H1 (cell line): ENCODE data around the gene CAMK2B. TPM values are rescaled to one million over a fixed set of nuclear protein-coding genes. Genes with fewer than 3 reads are reported as not detected.

Source experiments
- CTCF ChIA-PET: fragments of 300-600 bp; sonication (Branson Sonifier 250); formaldehyde crosslinking; loops from one replicate; lab custom pipeline; 2021; ENCODE audit not compliant: partially characterized antibody; lab: Charles Lee
- POLR2A ChIA-PET: fragments of 300-600 bp; sonication (Branson Sonifier 250); formaldehyde crosslinking; loops from one replicate; lab custom pipeline; 2021; ENCODE audit warnings: inconsistent platforms; ENCODE audit not compliant: partially characterized antibody; lab: Charles Lee
- DNase-seq, 2 experiments: peaks; one replicate each; pipeline versions ENCODE4 v3.0.0 to v3.0.0-alpha.2; 2010 to 2022; ENCODE audit warnings: low spot score in 2 of 2, low read depth in 1 of 2, mixed read lengths in 1 of 2
- FAIRE-seq: peaks from 2 replicates; lab custom pipeline; 2011; peaks lifted over from hg19 to GRCh38; lab: Jason Lieb, UNC
- H2AFZ ChIP-seq: 2 replicates; pipeline ENCODE4 v1.8.1; 2012; ENCODE audit warnings: low read length, inconsistent platforms
- H2AK5ac ChIP-seq: 2 replicates; pipeline ENCODE4 v1.6.1; 2013; ENCODE audit warnings: low read depth, low read length
- H2BK120ac ChIP-seq: replicated peaks from 2 replicates; pipeline ENCODE3; 2013; ENCODE audit warnings: low read depth, low read length, inconsistent platforms
- H2BK12ac ChIP-seq: 2 replicates; pipeline ENCODE4 v1.6.1; 2013; ENCODE audit warnings: low read depth, low read length
- H2BK15ac ChIP-seq: 2 replicates; pipeline ENCODE4 v1.6.1; 2013; ENCODE audit warnings: low read length
- H2BK20ac ChIP-seq: 2 replicates; pipeline ENCODE4 v1.6.1; 2013; ENCODE audit warnings: low read length
- H2BK5ac ChIP-seq: 2 replicates; pipeline ENCODE4 v1.6.1; 2013; ENCODE audit warnings: low read depth, low read length
- H3K14ac ChIP-seq: 2 replicates; pipeline ENCODE4 v1.6.1; 2013; ENCODE audit warnings: inconsistent platforms; ENCODE audit not compliant: insufficient read length
- H3K18ac ChIP-seq: 2 replicates; pipeline ENCODE4 v1.6.1; 2013; ENCODE audit warnings: low read length; ENCODE audit errors: extremely low read depth
- H3K23ac ChIP-seq: 2 replicates; pipeline ENCODE4 v1.6.1; 2013; ENCODE audit warnings: inconsistent platforms; ENCODE audit not compliant: insufficient read length
- H3K23me2 ChIP-seq: 2 replicates; pipeline ENCODE4 v1.6.1; 2013; ENCODE audit warnings: low read depth, low read length
- H3K27ac ChIP-seq: 2 replicates; pipeline ENCODE4 v1.6.1; 2011; ENCODE audit warnings: low read depth, low read length, inconsistent platforms
- H3K27me3 ChIP-seq, 4 experiments: replicated peaks in 1 of 4; 1 replicate in 1 of 4; 2 replicates in 3 of 4; pipeline versions ENCODE4 v1.6.1 to v1.8.1; 2011 to 2013; ENCODE audit warnings: low read length in 3 of 4, mild to moderate bottlenecking in 3 of 4, inconsistent platforms in 2 of 4, mixed read lengths in 2 of 4, moderate library complexity in 1 of 4; ENCODE audit not compliant: control insufficient read depth in 3 of 4, insufficient read depth in 3 of 4; ENCODE audit errors: extremely low read depth in 1 of 4
- H3K36me3 ChIP-seq, 4 experiments: 2 replicates each; pipeline versions ENCODE4 v1.6.1 to v1.8.1; 2011 to 2013; ENCODE audit warnings: mild to moderate bottlenecking in 4 of 4, low read length in 3 of 4, moderate library complexity in 2 of 4, control low read depth in 1 of 4, inconsistent platforms in 1 of 4; ENCODE audit not compliant: insufficient read depth in 4 of 4, control insufficient read depth in 2 of 4
- H3K4ac ChIP-seq: replicated peaks from 2 replicates; pipeline ENCODE3; 2013; ENCODE audit warnings: low read length, low read depth, mixed read lengths, inconsistent platforms; ENCODE audit not compliant: insufficient read length
- H3K4me1 ChIP-seq, 4 experiments: replicated peaks in 1 of 4; 1 replicate in 1 of 4; 2 replicates in 3 of 4; pipeline versions ENCODE4 v1.6.1 to v1.8.1; 2011 to 2013; ENCODE audit warnings: low read length in 3 of 4, inconsistent platforms in 2 of 4, mixed read lengths in 1 of 4; ENCODE audit not compliant: insufficient read depth in 4 of 4, control insufficient read depth in 3 of 4
- H3K4me2 ChIP-seq, 2 experiments: 2 replicates each; pipeline versions ENCODE4 v1.6.1 to v1.8.1; 2011 to 2013; ENCODE audit warnings: low read depth in 2 of 2, low read length in 2 of 2, control low read depth in 1 of 2, inconsistent platforms in 1 of 2, mild to moderate bottlenecking in 1 of 2; ENCODE audit not compliant: insufficient read depth in 1 of 2
- H3K4me3 ChIP-seq, 4 experiments: fragments of 200-600, 300-600 bp in 1 of 4; sonication (generic), shearing (Covaris generic), sonication (Bioruptor Twin) in 1 of 4; 2 replicates each; pipeline versions ENCODE4 v1.5.1 to v1.8.1; 2011 to 2016; ENCODE audit warnings: low read length in 4 of 4, low read depth in 3 of 4, control low read depth in 2 of 4, inconsistent platforms in 2 of 4, mild to moderate bottlenecking in 2 of 4, mixed read lengths in 1 of 4, moderate library complexity in 1 of 4; ENCODE audit not compliant: insufficient read depth in 2 of 4; ENCODE audit errors: extremely low read depth in 1 of 4
- H3K56ac ChIP-seq: replicated peaks from 2 replicates; pipeline ENCODE3; 2013; ENCODE audit warnings: low read depth, mild to moderate bottlenecking, mixed read lengths, low read length, inconsistent platforms; ENCODE audit not compliant: insufficient read length
- H3K79me1 ChIP-seq: 2 replicates; pipeline ENCODE4 v1.6.1; 2013; ENCODE audit warnings: low read depth, low read length, control low read depth
- H3K79me2 ChIP-seq, 2 experiments: 2 replicates each; pipeline versions ENCODE4 v1.6.1 to v1.8.1; 2012 to 2013; ENCODE audit warnings: low read length in 2 of 2, mild to moderate bottlenecking in 2 of 2, inconsistent platforms in 1 of 2; ENCODE audit not compliant: insufficient read depth in 2 of 2, control insufficient read depth in 1 of 2
- H3K9ac ChIP-seq, 4 experiments: replicated peaks in 1 of 4; 1 replicate in 1 of 4; 2 replicates in 3 of 4; pipeline versions ENCODE4 v1.6.1 to v1.8.1; 2011 to 2013; ENCODE audit warnings: low read depth in 3 of 4, low read length in 3 of 4, control low read depth in 2 of 4, mild to moderate bottlenecking in 2 of 4, moderate library complexity in 2 of 4, inconsistent platforms in 1 of 4; ENCODE audit errors: extremely low read depth in 1 of 4
- H3K9me3 ChIP-seq, 2 experiments: 2 replicates each; pipeline versions ENCODE4 v1.6.1 to v1.8.1; 2012 to 2013; ENCODE audit warnings: mild to moderate bottlenecking in 2 of 2, moderate library complexity in 2 of 2, control low read depth in 1 of 2, inconsistent platforms in 1 of 2, low read depth in 1 of 2, low read length in 1 of 2, mixed read lengths in 1 of 2; ENCODE audit not compliant: insufficient read depth in 2 of 2
- H4K20me1 ChIP-seq, 2 experiments: replicated peaks in 1 of 2; 2 replicates each; pipeline versions ENCODE3 to v1.8.1; 2011 to 2013; ENCODE audit warnings: inconsistent platforms in 2 of 2, low read length in 2 of 2, mild to moderate bottlenecking in 1 of 2; ENCODE audit not compliant: insufficient read depth in 2 of 2, control insufficient read depth in 1 of 2
- H4K5ac ChIP-seq: 2 replicates; pipeline ENCODE4 v1.6.1; 2013; ENCODE audit warnings: low read length, low read depth, mixed read lengths, inconsistent platforms; ENCODE audit not compliant: insufficient read length
- H4K8ac ChIP-seq: 2 replicates; pipeline ENCODE4 v1.8.0; 2013; ENCODE audit warnings: mild to moderate bottlenecking, moderate library complexity, low read length, inconsistent platforms; ENCODE audit not compliant: insufficient read depth; ENCODE audit errors: extremely low read depth
- H4K91ac ChIP-seq: replicated peaks from 2 replicates; pipeline ENCODE3; 2013; ENCODE audit warnings: low read length, mixed read lengths, inconsistent platforms; ENCODE audit not compliant: insufficient read length
- CBX8 ChIP-seq: fragments of 300-800, 300-1000 bp; sonication (generic); IDR thresholded peaks from 2 replicates; pipeline ENCODE4 v1.7.1; 2016; ENCODE audit warnings: low read depth, low read length, borderline replicate concordance
- GABPA ChIP-seq: IDR thresholded peaks from 2 replicates; pipeline ENCODE4 v1.6.1; 2011; ENCODE audit warnings: mild to moderate bottlenecking, low read length, moderate library complexity, borderline replicate concordance; ENCODE audit not compliant: insufficient read depth
- GTF2F1 ChIP-seq: IDR thresholded peaks from 2 replicates; pipeline ENCODE4 v1.6.1; 2012; ENCODE audit warnings: low read depth, low read length, improper control_type of control experiment, borderline replicate concordance
- MAFK ChIP-seq: IDR thresholded peaks from 2 replicates; pipeline ENCODE4 v1.6.1; 2012; ENCODE audit warnings: low read depth, mild to moderate bottlenecking, improper control_type of control experiment, low read length
- POLR2AphosphoS5 ChIP-seq: IDR thresholded peaks from 2 replicates; pipeline ENCODE4 v1.6.1; 2011; ENCODE audit warnings: low read depth, low read length
- RBBP5 ChIP-seq: IDR thresholded peaks from 2 replicates; pipeline ENCODE4 v1.7.1; 2012; ENCODE audit warnings: low read depth, mild to moderate bottlenecking, inconsistent platforms, low read length, moderate library complexity, borderline replicate concordance
- SIX5 ChIP-seq: IDR thresholded peaks from 2 replicates; pipeline ENCODE4 v1.6.1; 2011; ENCODE audit warnings: mild to moderate bottlenecking, low read depth, low read length
- YY1 ChIP-seq: IDR thresholded peaks from 2 replicates; pipeline ENCODE4 v1.6.1; 2011; ENCODE audit warnings: low read depth, mild to moderate bottlenecking, low read length
- WGBS, 2 experiments: shearing (Covaris generic) in 1 of 2; methylation state at CpG; one replicate each; pipeline versions ENCODE4 v1.1.6 to v1.1.7; 2013 to 2015; ENCODE audit warnings: low lambda C conversion rate in 2 of 2, mixed read lengths in 2 of 2, inconsistent platforms in 1 of 2, low coverage in 1 of 2, missing lambda C conversion rate in 1 of 2; ENCODE audit not compliant: insufficient replicate concordance in 2 of 2, insufficient coverage in 1 of 2, insufficient read length in 1 of 2; ENCODE audit errors: extremely low coverage in 1 of 2, missing lambda C conversion rate in 1 of 2; 5-methylcytosine and 5-hydroxymethylcytosine counted together
- polyA plus RNA-seq, 7 experiments: library from polyadenylated mRNA; depleted of rRNA in 3 of 7; stranded (reverse) in 5 of 7; unstranded in 2 of 7; fragments of >200 nt in 5 of 7; fragments of 200-250 nt in 2 of 7; gene quantifications; 1 replicate in 5 of 7; 2 replicates in 1 of 7; 4 replicates in 1 of 7; pipeline versions ENCODE4 v1.2.1 to v1.2.3, GENCODE V29; 2011 to 2013; ENCODE audit warnings: missing spikeins in 2 of 7, mixed read lengths in 2 of 7
- total RNA-seq: library from RNA; stranded (reverse); fragmentation: NEBNext Ultra II Directional; extraction: Animal tissue kit (Norgen Biotek cat#: 25700); gene quantifications from 2 replicates; pipeline ENCODE4 v1.2.1, GENCODE V29; 2021
- TF ChIP-seq, protein P1 (sequence below): IDR thresholded peaks from 2 replicates; pipeline ENCODE4 v1.6.1; 2012; ENCODE audit warnings: low read length, inconsistent platforms

The CAMK2B gene
- total and polyA plus RNA-seq, 2 of the 8 experiments (the other 6 are each of a cell fraction or from before 2014, with no cell fraction given), result 0.05 to 0.15 TPM

DNA sequence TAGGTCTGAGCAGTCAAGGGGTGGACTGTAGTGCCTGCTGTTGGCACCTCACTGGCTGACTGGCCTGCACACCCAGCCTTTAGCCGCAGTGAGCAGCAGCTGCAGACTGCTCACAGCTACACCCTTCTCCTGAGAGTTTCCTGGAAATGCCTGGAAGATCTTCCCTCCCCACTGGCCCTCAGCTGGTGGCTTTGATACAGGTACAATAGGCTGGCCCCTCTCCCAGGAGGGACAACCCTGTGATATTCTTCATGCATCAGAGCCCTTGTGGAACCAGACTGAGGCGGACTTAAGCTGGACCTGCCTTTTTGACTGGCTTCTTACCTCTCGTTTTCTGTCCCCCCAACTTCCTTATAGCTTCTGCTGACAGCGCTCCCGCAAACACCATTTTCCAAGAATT lies 142.6 kb downstream of the CAMK2B start:
- no peak overlapping the region for H3K4ac ChIP-seq
- H3K27me3 ChIP-seq, result no peaks in the 10 kb centered on the region; a peak in 2 of 7 replicates
- H3K14ac ChIP-seq, result no peak overlapping the region
- H4K20me1 ChIP-seq, result no peaks in the 10 kb centered on the region
- H3K23me2 ChIP-seq, result no peaks in the 10 kb centered on the region
- H2AK5ac ChIP-seq, result no peak overlapping the region
- H2BK5ac ChIP-seq, result no peak overlapping the region
- WGBS, 2 experiments, result 87% methylated on average over 5 of the region's 5 CpGs; no CpG with 5 or more reads in 1 of the 2 experiments
- no peak overlapping the region for H3K4me2 ChIP-seq
- H3K79me2 ChIP-seq, result no peaks in the 10 kb centered on the region
- no peak overlapping the region for H3K56ac ChIP-seq
- FAIRE-seq, result no peak
- H2BK12ac ChIP-seq, result no peak overlapping the region
- no peaks in the 10 kb centered on the region for H3K79me1 ChIP-seq
- H3K9ac ChIP-seq, result no peak overlapping the region
- H3K18ac ChIP-seq, result no peak overlapping the region
- ChIA-PET POLR2A (interaction anchor here (1.1 kb wide), 1 partner anchor 69 kb away, joined by 3 read pairs; no protein-coding TSS in a partner anchor), CTCF (interaction anchor here (1.4 kb wide), 1 partner anchor 114 kb away, joined by 3 read pairs; no protein-coding TSS in a partner anchor)
- no peak overlapping the region for H3K23ac ChIP-seq
- H2AFZ ChIP-seq, result no peak overlapping the region
- H2BK20ac ChIP-seq, result no peak overlapping the region
- H3K4me1 ChIP-seq, result peaks cover 0 to 4% (median 2%) of the 10 kb centered on the region in 4 experiments; a peak in 4 of 7 replicates
- no peak overlapping the region for H4K8ac ChIP-seq
- TF ChIP-seq GTF2F1, result no peak
- TF ChIP-seq RBBP5, result no peak
- no peak for TF ChIP-seq CBX8
- TF ChIP-seq SIX5, result no peak
- TF ChIP-seq YY1, result no peak
- TF ChIP-seq POLR2AphosphoS5, result no peak
- TF ChIP-seq MAFK, result no peak
- no peak for TF ChIP-seq GABPA
- TF ChIP-seq, protein P1, sequence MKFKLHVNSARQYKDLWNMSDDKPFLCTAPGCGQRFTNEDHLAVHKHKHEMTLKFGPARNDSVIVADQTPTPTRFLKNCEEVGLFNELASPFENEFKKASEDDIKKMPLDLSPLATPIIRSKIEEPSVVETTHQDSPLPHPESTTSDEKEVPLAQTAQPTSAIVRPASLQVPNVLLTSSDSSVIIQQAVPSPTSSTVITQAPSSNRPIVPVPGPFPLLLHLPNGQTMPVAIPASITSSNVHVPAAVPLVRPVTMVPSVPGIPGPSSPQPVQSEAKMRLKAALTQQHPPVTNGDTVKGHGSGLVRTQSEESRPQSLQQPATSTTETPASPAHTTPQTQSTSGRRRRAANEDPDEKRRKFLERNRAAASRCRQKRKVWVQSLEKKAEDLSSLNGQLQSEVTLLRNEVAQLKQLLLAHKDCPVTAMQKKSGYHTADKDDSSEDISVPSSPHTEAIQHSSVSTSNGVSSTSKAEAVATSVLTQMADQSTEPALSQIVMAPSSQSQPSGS, result no peak
- no peak overlapping the region for H4K91ac ChIP-seq
- no peak overlapping the region for H2BK120ac ChIP-seq
- H3K9me3 ChIP-seq, result peaks cover 10 to 12% of the 10 kb centered on the region in 2 experiments; a peak in 2 of 4 replicates
- DNase-seq, result no peak
- no peak overlapping the region for H2BK15ac ChIP-seq
- H3K36me3 ChIP-seq, result no peaks in the 10 kb centered on the region
- H3K4me3 ChIP-seq, result no peak overlapping the region
- H3K27ac ChIP-seq, result no peak overlapping the region
- no peak overlapping the region for H4K5ac ChIP-seq
